GM19455 (cell line): ENCODE measurements around the gene FZD8.

ENCODE experiments used
- ATAC-seq: cut with Tn5 transposase; IDR thresholded peaks from one replicate; pipeline ENCODE4 v1.9.1; 2021; ENCODE audit not compliant: unreplicated experiment

The FZD8 gene

DNA sequence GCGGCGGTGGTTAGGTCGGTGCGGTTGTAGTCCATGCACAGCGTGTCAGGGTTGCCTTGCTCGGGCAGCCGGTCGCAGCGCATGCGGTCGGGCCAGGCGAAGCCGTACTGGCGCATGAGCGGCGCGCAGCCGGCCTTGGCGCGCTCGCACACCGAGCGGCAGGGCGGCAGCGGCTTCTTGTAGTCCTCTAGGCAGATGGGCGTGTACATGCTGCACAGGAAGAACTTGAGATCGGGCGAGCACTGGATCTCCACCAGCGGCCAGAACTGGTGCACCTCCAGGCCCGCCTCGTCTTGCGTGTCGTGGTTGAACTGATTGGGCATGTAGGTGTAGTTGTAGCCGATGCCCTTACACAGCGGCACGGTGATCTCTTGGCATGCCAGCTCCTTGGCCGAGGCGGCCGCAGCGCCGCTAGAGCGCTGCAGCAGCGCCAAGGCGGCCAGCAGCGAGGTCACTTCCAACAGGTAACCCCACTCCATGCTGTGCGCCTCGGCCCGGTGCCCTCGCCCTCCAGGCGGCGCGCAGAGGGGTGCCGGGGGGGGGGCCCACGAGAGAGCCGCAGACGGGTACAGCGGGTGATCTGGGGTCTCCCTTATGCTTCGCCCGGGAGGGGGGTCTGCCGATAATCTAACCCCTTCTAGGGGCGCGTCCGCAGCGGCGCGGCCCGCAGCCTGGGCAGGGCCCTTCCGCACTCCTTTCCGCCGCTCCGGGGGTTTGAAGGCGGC lies 983 bp downstream of the FZD8 start:
- ATAC-seq, result no peak

DNA sequence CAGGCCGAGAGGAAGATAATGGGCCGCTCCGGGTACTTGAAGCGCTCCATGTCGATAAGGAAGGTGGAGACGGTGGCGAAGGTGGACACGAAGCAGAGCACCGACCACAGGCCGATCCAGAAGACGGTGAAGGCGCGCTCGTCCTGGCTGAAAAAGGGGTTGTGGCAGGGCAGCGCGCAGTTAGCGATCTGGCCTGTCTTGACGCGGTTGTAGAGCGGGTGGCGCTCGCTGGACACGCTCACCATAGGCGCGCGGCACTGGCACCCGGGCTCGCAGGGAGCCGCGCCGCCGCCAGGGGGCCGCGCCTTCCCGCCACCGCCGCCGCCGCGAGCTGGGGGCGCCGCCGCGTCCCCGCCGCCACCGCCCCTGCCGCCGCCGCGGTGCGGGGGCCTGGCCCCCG lies 1.6 kb downstream of the FZD8 start:
- ATAC-seq, result no peak

DNA sequence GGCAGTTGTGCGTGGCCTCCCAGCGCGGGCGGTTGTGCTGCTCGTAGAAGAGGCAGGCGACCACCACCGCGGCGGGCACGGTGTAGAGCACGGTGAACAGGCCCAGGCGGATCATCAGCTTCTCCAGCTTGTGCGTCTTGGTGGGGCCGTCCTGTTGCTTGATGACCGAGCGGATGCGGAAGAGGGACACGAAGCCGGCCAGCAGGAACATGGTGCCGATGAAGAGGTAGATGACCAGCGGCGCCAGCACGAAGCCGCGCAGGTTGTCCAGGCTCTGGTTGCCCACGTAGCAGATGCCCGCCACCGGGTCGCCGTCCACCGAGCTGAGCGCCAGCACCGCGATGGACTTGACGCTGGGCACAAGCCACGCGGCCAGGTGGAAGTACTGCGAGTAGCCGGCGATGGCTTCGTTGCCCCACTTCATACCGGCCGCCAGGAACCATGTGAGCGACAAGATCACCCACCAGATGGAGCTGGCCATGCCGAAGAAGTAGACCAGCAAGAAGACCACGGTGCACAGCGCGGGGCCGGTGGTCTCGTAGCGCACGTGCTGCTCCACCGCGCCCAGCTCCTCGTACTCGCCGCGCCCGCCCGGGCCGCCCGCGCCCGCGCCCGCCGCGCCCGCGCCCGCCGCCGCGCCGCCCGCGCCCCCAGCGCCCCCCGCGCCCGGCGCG lies 2.2 kb downstream of the FZD8 start:
- ATAC-seq, result no peak

DNA sequence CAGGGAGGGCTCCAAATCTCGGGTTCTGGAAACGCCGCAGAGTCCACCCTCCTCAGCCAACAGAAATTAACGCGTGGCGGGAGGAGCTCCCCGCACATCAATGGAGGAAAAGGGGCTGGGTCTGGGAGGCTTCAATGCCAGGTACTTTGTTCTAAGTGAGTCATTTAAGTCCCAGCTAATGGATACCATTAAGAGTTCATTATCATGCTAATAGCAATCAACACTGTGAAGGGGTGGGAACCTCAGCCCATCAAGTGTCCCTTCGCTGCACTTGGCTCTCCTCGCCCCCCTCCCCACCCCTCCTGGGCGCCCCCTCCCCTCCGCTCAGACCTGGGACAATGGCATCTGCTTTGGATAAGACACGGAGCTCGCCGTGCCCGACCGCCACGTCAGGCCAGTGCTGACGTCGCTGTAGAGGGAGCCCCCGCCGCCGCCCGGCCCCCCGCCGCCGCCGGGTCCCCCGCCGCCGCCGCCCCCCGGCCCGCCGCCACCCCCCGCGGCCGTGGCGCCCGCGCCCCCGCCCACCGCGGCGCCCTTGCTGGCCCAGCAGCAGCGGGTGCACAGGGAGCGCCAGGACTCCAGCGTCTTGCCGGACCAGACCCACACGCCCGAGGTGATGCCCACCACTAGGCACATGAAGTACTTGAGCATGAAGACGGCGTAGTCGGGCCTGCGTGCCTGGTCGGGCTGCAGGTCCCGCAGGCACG lies 2.9 kb downstream of the FZD8 start:
- no peak for ATAC-seq

DNA sequence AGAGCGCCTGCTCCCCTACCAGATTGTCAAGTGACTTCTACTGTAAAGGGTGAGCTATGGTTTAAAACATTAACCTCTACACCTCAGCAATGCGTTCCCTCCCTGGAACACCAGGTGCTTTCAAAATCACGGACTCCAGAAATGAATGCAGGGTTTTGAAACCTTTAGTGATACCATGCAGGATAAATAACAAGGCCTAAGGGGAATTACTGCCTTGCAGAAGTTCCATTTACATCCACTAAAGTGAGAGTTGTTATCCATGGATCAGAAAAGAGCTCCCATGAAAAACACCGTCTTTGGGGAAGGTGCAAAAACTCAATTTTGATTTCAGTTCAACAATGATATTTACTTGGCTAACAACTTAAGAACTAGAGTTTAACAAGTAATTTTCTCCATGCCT lies 4.0 kb downstream of the FZD8 start:
- no peak for ATAC-seq

DNA sequence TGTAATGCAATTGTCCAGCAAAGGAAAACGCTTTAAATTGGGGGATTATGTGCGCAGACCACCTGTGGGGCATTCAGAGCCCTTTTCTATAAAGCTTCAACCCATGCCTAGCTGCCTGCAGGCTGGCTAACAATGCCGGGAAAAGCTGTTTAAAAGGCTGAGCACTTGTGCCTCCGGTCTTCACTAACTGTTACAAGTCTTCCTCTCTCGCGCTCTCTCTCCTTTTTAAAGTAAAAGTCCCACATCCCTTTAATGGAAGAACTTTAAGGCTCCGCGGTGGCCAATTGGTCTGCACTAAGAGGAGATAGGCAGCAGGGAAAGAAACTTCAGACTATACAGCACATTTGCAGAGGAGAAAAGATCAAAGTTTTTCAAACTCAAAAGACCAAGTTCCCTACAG lies 4.6 kb downstream of the FZD8 start:
- no peak for ATAC-seq

DNA sequence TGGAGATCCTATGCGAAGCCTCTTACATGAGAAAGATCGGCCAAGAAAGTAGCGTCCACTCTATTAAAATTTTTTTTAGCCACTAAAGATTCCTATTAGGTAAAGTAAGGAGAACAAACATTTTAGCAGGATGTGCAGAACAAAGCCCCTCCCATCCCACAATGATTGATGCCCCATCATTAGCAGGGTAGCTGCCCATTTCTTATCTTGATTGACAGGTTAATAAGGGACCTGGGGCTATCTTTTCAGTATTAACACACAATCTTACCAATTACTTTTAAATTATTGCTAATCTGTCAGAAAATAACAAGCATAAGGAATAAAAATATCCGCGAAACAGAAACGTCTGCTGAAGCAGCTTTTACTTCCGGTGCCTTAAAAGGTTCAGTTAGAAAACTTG lies 5.1 kb downstream of the FZD8 start:
- no peak for ATAC-seq

DNA sequence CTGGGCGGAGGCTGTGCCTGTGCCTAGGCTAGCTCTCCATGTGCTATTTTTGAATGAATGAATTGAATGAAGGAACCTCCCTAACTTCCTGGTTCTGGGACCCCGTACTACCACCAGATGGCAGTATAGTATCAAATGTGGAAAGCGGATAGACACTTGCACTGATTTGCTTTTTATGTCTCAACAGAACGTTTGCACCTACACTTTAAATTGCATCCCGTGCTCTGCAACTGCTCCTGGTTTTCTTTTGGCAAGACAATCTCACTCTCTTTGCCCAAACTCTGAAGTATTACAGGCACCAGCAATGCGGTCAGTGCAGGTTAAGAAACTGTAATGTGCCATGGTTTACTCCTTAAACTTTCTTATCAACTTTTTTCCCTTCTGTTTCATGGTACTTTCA lies 6.5 kb downstream of the FZD8 start:
- ATAC-seq, result no peak

DNA sequence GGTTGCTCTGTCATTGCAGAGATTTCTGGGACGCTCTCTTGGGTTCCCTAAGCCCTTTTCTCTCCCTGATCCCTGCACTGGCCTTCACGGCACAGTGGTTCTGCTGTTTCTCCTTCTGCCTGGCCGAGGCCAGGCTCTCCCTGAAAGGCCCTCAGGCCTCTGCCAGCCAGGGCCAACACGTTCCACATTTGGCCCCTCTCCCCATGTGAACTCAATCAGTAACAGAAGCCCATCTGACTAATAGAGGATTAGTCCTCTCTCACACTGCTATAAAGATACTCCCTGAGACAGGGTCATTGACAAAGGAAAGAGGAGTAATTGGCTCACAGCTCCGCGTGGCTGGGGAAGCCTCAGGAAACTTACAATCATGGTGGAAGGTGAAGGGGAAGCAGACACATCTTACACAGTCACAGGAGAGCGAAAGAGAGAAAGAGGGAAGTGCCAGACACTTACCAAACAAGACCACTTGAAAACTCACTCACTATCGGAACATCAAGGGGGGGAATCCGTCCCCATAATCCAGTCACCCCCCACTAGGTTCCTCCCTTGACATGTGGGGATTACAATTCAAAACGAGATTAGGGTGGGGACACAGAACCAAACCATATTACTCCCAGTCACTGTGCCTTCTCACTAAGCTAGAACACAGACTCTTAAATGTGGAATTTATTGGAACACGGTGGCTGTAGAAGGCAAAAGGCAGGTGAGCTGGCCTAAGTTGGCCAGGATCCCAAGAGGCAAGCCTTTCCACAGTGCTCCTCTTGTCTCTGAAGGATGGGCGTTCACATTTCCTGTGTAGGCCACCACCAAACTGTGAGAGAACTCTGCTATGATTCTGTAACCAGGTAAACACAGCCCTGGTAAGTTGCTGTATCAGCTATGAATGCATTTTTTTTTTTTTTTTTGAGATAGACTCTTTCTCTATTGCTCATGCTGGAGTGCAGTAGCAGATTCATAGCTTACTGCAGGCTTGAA lies 8.8 kb downstream of the FZD8 start:
- no peak for ATAC-seq

DNA sequence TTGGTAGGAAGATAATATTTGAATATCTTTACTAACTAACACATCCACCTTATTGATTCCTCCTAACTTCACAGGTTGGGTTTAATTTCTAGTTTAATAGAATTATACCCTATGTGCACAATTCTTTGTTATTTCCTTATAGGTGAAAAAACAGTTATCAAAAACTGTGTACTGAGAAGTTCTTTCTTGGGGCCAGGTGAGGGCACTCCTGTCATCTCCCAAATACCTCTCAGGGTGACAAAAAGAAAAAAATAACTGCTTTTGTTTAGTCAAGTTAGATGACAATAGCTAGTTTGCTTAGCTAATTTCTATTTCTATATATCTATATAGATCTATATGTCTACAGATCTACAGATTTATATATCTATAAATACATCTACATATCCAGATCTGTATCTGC lies 10.1 kb downstream of the FZD8 start:
- no peak for ATAC-seq

DNA sequence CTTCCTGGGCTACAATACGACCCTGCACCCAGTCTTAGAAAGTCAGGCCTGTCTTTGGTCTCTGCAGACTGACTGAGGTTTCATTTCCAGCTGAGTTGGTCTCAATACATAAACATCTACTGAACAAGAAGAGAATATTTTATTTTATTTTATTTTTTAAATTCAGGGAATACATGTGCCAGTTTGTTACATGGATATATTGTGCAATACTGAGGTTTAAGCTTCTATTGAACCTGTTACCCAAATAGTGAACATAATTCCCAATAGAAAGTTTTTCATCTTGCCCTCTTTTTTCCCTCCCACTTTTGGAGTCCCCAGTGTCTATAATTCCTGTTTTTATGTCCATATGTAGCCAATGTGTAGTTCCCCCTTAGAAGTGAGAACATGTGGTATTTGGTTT lies 10.7 kb downstream of the FZD8 start:
- no peak for ATAC-seq

DNA sequence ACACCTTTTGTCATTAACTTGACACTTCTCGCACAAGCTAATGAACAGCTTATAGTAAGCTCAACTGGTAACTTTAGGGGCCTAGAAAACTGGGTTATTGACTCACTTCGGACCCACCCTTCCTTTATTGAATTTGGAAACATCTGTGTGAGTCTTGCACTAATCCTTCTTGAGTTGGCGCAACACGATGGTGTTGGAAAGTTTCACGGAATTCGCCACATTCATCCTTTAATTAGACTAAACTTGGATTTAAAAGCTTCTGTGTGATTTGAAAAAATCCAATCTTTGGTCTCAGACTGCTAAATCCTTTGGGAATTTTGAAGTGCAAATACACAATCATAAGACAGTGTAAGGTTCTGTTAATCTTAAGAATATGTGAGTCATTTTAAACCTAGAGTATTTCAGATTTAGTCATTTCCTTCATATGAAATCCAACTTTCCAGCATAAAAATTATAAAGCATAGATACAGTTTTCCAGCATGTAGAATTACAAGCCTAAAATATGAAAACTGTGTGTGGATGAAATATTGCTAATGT lies 15.1 kb downstream of the FZD8 start:
- no peak for ATAC-seq

DNA sequence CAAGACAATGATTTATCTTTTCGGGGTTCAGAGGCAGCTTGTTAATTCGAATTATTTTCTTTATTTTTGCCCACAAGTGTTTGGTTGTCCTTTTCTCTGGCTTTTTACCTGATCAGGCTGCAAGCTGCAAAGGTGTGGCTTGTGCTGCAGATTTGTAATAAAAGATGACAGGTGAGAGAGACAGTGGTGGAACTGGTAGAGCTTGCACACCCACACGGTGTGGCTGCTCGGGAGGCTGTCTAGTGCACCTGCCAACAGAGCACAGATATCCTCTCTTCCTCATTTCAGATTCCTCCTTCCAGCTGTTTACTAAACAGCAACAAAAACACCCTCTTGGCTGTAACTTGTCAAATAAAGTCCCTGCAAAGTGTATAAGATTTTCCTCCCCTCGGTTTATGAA lies 27.8 kb downstream of the FZD8 start:
- no peak for ATAC-seq

DNA sequence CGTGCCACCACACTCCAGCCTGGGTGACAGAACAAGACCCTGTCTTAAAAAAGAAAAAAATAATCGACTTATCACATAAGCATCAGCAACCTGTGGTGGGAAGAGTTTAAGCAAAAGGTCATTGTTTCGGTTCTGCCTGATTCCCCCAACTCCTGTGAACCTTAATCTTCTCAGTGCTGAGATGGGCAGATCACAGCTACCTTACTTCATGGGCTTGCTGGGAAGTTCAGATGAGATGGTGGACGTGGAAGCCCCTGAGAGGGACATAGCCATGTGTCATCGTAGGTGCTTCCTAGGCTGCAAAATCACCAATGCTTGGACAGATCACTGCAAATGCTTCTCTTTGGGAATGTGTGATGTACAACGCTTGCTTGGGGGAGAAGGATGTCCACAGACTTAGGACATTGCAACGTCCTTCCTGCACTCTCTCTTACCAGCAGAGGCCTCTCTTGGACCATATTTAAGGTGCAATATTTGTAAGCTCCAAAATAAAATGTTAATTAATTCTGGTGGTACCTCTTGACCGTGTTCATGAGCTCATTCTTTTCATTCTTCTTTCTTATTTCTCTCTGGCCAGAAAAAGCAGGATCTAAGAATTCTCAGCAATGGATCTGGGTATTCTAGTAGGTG lies 28.4 kb downstream of the FZD8 start:
- no peak for ATAC-seq

DNA sequence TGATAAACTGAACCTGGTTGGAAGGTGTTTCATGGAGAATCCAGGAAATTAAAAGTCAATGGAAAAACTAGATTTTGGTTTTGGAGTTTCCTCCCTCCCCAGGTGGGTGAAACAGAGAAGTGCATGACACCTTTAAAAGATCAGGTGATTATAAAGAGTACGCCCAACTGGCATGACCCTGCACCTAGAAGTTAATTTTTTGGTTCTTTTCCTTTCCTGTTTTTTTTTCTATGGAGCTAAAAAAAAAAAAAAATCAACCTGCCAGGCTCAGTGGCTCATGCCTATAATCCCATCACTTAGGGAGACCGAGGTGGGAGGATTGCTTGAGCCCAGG lies 29.0 kb downstream of the FZD8 start:
- no peak for ATAC-seq

DNA sequence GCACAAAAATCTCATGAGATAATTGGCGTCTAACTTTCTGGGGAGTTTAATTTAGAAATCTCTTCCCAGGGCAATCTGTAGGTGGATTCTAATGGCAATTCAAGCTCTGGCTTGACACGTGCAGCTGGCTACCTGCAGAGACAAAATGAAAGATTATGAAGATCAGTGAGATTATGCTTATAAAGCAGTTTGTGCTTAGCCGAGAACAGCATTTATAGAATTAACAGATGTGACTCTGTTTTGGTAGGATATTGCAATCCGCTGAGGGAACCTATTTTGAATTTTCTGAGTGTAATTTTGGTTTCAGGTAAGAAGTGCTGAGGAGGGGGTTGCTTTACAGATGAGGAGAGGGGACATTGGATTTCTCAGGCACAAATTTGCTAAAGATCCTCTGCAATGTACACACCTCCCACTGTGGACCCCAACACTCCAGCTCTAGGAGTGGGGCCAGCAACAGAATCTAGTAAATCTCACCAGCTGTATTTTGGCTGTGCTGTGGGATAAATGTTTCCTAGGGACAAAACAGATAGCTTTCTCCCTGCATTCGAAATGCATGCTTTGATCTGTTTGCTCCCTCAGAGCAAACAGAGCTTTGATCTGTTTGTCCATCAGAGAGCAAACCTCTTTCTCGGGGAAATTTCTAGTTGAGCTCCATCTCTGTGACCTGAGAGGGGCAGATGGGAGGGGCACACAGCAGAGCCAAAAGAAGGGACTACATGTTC lies 29.6 kb downstream of the FZD8 start:
- no peak for ATAC-seq

DNA sequence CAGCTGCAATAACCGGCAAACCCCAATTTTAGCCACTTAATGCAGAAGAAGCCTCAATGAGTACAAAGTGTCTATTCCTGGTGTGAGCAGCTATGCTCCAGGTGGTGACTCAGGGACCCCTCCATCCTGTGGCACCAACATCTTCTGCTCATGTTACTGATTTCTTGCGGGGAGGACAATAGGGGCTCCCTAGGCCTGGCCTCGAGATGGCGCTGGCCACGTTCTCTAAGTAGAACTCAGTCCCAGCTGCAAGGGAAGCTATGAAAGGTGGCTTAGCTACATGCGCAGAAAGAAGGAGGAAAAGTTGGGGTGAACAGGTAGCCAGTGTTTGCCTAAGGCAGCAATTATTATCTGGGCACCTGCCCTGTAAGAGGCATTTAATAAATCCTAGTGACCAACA lies 30.3 kb downstream of the FZD8 start:
- no peak for ATAC-seq

DNA sequence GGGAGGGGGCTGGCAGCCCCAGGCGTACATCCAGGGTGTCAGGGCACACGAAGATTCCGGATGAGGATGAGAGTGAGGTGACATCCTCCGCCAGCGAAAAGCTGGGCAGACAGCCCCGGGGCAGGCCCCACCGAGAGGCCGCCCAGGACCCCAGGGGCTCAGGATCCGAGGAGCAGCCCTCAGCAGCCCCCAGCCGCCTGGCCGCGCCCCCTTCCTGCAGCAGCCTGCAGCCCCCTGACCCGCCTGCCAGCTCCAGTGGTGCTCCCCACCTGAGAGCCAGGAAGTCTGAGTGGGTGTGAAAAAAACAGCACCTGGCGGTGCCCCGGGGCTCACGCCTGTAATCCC lies 33.8 kb downstream of the FZD8 start:
- ATAC-seq, result no peak

DNA sequence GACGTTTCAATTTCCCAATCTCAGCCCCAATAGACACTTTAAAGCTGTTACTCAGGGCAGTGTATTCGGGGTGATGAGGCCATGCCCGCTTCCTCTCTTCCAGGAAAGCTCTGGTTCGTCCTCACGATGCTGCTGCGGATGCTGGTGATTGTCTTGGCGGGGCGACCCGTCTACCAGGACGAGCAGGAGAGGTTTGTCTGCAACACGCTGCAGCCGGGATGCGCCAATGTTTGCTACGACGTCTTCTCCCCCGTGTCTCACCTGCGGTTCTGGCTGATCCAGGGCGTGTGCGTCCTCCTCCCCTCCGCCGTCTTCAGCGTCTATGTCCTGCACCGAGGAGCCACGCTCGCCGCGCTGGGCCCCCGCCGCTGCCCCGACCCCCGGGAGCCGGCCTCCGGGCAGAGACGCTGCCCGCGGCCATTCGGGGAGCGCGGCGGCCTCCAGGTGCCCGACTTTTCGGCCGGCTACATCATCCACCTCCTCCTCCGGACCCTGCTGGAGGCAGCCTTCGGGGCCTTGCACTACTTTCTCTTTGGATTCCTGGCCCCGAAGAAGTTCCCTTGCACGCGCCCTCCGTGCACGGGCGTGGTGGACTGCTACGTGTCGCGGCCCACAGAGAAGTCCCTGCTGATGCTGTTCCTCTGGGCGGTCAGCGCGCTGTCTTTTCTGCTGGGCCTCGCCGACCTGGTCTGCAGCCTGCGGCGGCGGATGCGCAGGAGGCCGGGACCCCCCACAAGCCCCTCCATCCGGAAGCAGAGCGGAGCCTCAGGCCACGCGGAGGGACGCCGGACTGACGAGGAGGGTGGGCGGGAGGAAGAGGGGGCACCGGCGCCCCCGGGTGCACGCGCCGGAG lies 34.4 kb downstream of the FZD8 start:
- no peak for ATAC-seq
